Superior temporal gyrus (tissue), 1 donor: Measurements from ENCODE around the gene AAK1.
"Not testable (repeated sequence)": the region's sequence is repeated elsewhere in the genome, so short reads cannot be mapped to it uniquely, and the experiment has no call there.

ENCODE experiments used
- DNase-seq: peaks from one replicate; pipeline ENCODE4 v3.0.0-alpha.2; 2016; ENCODE audit errors: extremely low spot score

AAK1 gene

GRCh38 chr2:69659941-69660483, 16.5 kb upstream of the AAK1 start:
- no peak for DNase-seq

- no peak for DNase-seq
These were observed 15.8 kb upstream of the AAK1 start for GRCh38 chr2:69659349-69659748.

GRCh38 chr2:69652206-69652605, 8.7 kb upstream of the AAK1 start:
- no peak for DNase-seq

GRCh38 chr2:69647196-69647595, 3.7 kb upstream of the AAK1 start:
- DNase-seq, result not testable (repeated sequence)

- no peak for DNase-seq
These were observed 3.2 kb upstream of the AAK1 start for GRCh38 chr2:69646714-69647113.

GRCh38 chr2:69645921-69646320, 2.4 kb upstream of the AAK1 start:
- no peak for DNase-seq

- DNase-seq, result peak; percentile 68
These were observed 1.5 kb upstream of the AAK1 start for GRCh38 chr2:69645031-69645431.

GRCh38 chr2:69644506-69644979, 1.0 kb upstream of the AAK1 start:
- no peak for DNase-seq

- no peak for DNase-seq
These were observed 584 bp downstream of the AAK1 start for GRCh38 chr2:69642709-69643601.

- DNase-seq, result no peak
These were observed 1.4 kb downstream of the AAK1 start for GRCh38 chr2:69641887-69642708.

- no peak for DNase-seq
These were observed 2.1 kb downstream of the AAK1 start for GRCh38 chr2:69641471-69641870.

GRCh38 chr2:69639266-69639665, 4.3 kb downstream of the AAK1 start:
- DNase-seq, result no peak

- no peak for DNase-seq
These were observed 4.9 kb downstream of the AAK1 start for GRCh38 chr2:69638630-69639029.

- no peak for DNase-seq
These were observed 5.6 kb downstream of the AAK1 start for GRCh38 chr2:69637923-69638322.

- no peak for DNase-seq
These were observed 7.1 kb downstream of the AAK1 start for GRCh38 chr2:69636395-69636794.

GRCh38 chr2:69635432-69635831, 8.1 kb downstream of the AAK1 start:
- no peak for DNase-seq

GRCh38 chr2:69634196-69634821, 9.2 kb downstream of the AAK1 start:
- DNase-seq, result no peak

GRCh38 chr2:69631402-69631801, 12.1 kb downstream of the AAK1 start:
- no peak for DNase-seq

- DNase-seq, result no peak
These were observed 13.5 kb downstream of the AAK1 start for GRCh38 chr2:69629921-69630608.

GRCh38 chr2:69628325-69629021, 15.1 kb downstream of the AAK1 start:
- DNase-seq, result no peak
